GM18907 (cell line): ENCODE results near the gene ZFC3H1.
"Not testable (repeated sequence)": the region's sequence is repeated elsewhere in the genome, so short reads cannot be mapped to it uniquely, and the experiment has no call there.

Experiments
- ATAC-seq: cut with Tn5 transposase; IDR thresholded peaks from one replicate; pipeline ENCODE4 v1.9.1; 2021; ENCODE audit warnings: mild to moderate bottlenecking, moderate library complexity; ENCODE audit not compliant: unreplicated experiment

Gene ZFC3H1, protein sequence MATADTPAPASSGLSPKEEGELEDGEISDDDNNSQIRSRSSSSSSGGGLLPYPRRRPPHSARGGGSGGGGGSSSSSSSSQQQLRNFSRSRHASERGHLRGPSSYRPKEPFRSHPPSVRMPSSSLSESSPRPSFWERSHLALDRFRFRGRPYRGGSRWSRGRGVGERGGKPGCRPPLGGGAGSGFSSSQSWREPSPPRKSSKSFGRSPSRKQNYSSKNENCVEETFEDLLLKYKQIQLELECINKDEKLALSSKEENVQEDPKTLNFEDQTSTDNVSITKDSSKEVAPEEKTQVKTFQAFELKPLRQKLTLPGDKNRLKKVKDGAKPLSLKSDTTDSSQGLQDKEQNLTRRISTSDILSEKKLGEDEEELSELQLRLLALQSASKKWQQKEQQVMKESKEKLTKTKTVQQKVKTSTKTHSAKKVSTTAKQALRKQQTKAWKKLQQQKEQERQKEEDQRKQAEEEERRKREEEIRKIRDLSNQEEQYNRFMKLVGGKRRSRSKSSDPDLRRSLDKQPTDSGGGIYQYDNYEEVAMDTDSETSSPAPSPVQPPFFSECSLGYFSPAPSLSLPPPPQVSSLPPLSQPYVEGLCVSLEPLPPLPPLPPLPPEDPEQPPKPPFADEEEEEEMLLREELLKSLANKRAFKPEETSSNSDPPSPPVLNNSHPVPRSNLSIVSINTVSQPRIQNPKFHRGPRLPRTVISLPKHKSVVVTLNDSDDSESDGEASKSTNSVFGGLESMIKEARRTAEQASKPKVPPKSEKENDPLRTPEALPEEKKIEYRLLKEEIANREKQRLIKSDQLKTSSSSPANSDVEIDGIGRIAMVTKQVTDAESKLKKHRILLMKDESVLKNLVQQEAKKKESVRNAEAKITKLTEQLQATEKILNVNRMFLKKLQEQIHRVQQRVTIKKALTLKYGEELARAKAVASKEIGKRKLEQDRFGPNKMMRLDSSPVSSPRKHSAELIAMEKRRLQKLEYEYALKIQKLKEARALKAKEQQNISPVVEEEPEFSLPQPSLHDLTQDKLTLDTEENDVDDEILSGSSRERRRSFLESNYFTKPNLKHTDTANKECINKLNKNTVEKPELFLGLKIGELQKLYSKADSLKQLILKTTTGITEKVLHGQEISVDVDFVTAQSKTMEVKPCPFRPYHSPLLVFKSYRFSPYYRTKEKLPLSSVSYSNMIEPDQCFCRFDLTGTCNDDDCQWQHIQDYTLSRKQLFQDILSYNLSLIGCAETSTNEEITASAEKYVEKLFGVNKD (N-terminal part only)

DNA sequence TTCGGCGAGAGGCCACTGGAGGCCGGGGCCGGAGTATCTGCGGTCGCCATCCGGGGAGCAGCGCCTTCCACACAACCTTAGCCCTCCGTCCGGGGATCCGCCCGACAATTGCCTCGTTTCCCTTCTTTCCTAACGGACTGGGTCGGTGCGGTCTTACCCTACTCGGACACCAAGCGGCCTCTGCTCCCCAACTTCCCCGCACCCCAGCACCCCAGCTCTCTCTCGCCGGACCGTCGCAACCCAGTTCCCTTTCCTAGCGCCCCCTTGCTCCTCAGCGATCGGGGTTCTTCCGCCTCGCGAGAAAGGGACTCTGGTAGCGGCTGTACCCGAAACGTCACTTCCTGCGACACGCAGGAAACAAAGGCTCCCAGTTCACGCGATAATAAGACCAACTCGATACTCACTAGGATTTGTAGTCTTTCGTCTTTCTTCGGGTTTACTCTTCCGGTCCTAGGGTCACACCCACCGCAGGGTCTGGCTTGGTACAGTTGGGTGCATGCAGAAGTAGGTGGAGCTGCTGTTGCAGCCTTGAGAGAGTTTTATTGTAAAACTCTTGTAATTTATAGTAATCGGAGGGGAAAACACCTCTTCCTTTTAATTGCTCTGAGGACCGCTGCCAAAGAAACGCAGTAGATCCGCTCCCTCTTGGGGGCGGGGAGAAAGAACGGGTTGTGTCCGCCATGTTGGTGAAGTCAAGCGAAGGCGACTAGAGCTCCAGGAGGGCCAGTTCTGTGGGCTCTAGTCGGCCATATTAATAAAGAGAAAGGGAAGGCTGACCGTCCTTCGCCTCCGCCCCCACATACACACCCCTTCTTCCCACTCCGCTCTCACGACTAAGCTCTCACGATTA is at the start of gene ZFC3H1, which contains the start of gene THAP2:
Gene ZFC3H1 (minus strand): TSS at position 288 of the 850 bp plus-strand sequence. CDS start 238 bp downstream, at position 50.
Gene THAP2 (plus strand): TSS at position 741 of the 850 bp plus-strand sequence. CDS start 209 bp downstream, outside the sequence.
- ATAC-seq: peak; percentile 96

DNA sequence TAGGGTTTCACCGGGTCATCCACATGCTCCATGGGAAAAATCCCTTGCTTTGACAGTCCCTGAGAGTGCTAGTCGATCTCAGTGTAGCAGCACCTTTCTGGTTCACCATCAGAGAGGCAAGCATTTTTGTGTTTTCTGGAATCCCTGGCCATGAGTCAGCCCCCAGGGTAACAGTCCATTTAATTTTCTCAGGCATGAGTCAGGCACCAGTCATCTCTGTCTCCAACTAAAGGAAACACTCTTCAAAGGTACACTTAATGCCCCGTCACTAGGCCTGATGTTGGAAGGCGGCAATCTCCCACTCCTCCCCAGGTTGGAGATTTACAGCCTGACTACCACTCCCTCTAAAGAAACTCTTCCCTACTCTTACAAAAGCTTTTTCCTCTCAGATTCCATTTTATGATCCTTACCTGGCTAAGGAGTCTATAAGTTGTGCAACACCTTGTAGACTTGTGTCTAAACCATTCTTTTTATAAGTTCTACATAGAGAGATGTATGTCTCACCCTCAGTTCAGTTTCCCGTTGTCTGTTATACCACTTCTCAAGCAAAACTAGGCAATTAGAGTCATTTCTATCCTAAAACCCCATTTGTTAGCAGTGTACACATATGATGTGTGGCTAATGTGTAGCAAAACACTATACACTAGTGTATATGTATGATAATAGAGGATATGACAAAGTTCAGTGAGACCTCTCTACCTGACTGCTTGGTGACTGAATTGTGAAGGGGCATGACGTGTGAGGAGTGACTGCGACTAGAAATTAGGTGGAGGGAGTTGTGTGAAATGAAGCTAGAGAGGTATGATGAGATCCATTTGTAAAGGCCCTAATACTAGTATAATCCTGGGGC is 46.9 kb upstream of the ZFC3H1 start:
- ATAC-seq: no peak

DNA sequence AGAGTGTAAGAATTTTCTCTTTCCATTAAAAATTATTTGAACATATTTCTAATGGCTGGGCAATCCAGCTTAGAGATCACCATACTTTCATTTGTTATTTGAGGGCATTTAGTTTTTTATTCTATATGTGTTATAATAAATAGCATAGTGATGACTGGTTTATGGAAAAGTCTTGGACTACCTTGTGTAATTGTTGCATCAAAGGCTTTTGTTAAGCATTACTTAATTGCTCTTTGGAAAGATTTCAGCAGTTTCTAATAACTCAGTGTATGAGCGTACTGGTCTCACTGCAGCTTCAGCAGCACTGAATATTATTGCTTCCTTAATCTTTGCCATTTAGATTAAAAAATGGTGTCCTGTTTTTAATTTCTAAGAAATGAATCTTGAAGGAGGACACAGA is 45.0 kb upstream of the ZFC3H1 start:
- ATAC-seq: no peak

DNA sequence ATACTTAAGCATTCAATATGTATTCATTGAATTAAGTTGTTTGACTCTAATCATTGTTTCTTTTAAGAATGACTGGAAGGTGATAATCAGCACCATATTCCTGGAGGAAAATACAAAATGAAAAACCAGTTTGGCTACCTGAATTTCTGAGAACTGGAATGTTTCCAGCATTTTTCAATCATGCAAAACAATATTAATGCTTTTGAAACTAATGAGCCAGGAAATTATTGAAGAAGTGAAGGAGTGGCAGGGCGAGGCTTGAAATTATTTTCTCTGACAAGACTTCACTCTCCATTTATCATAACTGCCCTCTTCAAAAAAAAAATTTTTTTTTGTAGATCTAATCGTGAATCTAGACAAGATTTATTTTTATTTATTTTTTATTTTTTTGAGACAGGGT is 41.3 kb upstream of the ZFC3H1 start:
- no peak for ATAC-seq

DNA sequence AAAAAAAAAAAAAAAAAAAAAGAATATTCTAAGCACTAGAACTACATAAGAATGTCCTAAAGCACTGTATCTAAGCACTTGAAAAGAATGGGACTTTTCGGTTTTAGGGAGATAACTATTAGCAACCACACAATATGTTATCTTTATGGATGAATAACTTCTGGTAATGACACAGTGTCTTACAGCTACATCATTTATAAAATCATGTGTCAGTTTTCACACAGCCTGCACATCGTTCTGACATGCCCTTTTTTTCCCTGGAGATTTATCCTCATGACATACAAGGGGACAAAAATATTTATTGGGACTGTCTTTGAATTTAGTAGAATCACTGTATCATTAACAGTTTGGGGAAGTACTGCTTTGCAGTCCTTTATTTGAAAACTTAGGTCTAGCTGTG is 39.6 kb upstream of the ZFC3H1 start:
- no peak for ATAC-seq

DNA sequence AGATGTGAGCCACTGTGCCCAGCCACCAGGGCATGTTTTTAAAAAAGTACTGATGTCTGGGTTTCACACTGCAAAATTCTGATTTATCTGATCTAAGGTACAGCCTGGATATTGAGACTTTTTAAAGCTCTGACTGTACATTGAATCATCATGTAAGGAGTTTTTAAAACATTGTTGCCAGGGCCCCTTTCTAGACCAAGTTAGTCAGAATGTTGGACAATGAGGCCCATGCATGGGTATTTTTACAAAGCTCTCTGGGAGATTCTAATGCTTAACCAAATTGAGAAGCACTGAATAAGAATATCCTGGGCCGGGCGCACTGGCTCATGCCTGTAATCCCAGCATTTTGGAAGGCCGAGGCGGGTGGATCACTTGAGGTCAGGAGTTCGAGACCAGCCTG is 38.9 kb upstream of the ZFC3H1 start:
- ATAC-seq: no peak

DNA sequence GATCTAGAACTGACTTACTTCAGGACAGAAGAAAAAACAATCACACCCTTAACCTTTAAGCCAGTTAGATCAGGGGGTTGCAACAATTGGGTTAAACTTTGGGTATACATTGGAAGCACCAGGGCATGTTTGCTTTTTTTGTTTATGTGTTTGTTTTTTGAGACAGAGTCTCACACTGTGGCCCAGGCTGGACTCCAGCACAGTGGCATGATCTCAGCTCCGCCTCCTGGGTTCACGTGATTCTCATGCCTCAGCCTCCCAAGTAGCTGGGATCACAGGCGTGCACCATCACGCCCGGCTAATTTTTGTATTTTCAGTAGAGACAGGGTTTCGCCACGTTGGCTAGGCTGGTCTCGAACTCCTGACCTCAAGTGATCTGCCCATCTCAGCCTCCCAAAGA is 38.5 kb upstream of the ZFC3H1 start:
- ATAC-seq: not testable (repeated sequence)

DNA sequence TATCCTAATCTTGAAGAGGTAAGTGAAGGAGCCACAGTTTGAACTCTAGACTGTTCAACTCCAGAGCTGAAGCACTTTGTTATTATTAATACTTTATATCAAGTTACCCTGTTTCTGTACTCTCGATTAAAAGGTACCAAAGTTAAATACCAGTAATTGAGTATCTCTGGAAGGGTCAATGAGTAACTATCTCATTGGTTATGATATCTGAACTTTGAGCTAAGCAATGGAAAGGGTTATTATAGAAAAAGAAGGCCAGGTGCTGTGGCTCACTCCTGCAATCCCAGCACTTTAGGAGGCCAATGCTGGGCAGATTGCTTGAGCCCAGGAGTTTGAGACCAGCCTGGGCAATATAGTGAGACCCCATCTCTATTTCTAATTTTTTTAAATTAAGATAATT is 32.1 kb upstream of the ZFC3H1 start:
- no peak for ATAC-seq

DNA sequence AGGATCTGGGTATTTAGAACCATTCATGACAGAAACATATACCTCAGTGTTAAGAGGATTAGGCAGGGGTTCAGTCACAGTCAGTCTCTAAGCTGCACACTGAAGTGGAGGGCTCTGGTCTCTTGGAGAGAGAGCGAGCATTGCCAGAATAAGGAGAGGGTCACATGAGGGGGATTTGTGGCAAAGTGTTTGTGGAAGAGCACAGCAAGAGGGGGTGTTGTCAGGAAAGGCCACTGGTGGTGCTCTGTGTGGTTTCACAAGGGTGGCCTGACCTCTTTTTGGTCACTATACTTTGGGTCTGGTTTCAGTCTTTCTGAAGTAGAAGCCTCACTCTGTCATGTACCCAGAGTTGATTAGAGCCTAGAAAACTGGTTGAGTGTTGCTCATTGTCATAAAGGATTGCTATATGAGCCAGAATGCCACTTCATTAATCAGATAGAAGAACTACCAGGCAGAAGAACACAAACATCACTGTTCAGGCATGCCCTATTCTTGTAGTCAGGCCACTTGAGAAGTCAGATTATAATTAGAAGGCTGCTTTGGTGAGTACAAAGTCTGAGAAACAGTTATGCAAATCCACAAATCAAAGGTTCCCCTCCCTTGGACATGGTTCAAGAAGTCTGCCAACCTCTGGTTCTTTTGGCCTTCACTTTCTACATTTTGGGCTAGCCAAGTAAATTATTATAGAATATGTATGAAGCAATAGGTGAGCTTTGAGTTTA is 30.6 kb upstream of the ZFC3H1 start:
- peak; percentile 91 for ATAC-seq

DNA sequence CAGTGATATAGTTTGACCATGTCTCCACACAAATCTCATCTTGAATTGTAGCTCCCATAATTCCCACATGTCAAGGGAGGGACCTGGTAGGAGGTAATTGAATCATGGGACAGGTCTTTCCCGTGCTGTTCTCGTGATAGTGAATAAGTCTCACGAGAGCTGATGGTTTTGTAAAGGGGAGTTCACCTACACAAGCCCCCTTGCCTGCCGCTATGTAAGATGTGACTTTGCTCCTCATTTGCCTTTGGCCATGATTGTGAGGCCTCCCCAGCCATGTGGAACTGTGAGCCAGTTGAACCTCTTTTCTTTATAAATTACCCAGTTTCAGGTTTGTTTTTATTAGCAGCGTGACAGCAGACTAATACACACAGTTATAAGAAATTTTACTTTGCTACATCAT is 30.0 kb upstream of the ZFC3H1 start:
- peak; percentile 16 for ATAC-seq

DNA sequence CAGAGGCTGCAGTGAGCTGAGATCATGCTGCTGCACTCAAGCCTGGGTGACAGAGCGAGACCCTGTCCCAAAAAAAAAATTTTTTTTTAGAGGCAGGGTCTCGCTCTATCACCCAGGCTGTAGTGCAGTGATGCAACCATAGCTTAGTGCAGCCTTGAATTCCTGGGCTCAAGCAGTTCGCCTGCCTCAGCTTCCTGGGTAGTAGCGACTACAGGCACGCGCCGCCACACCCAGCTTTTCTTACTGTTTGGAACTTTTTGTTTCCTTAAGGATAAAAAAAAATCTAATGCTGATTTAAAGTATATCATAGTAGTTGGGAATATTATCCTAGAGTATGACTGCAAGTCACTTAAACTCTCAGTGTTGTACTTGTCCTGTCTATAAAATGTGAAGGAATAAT is 29.5 kb upstream of the ZFC3H1 start:
- no peak for ATAC-seq

DNA sequence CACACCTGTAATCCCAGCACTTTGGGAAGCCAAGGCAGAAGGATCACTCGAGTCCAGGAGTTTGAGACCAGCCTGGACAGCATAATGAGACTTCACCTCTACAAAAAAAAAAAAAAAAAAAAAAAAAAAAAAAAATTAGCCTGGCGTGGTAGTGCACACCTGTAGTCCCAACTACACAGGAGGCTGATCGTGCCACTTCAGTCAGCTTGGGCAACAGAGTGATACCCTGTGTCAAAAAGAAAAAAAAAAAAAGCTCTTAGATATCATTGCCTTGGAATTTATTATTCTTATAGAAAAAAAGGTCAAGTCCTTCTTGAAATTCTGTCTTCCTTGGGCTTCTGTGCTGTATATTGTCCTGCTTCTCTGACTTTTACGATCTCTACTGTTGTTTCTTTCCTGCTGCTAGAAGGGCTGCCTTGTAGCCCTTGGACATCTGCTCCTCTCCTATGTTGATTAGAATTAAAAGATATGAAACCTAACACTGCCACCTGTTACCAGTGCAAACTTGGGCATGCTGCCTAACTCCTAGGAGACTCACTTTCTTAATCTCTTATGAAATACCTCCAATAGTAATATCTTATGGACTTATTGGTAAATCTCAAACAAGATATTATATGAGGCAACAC is 28.0 kb upstream of the ZFC3H1 start:
- ATAC-seq: no peak

DNA sequence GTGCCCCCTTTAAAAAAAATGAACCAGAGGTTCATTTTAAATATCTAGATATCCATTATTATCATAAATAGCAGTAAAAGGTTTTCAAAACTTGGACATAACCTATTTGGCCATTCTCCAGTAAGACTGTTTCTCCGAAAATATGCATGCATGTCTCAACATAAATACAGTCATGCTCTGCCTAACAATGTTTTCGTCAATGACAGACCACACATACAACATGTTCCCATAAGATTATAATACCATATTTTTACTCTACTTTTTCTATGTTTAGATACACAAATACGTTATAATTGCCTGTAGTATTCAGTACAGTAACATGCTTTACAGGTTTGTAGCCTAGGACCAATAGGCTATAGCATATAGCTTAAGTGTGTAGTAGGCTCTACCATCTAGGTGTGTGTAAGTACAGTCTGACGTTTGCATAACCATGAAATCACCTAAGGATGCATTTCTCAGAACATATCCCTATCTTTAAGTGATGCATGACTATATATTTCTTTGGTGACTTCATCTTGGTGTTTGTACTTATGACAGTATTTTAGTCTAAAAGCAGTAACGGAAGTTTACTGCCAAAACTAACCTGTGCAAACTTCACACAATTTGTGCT is 25.4 kb upstream of the ZFC3H1 start:
- no peak for ATAC-seq

DNA sequence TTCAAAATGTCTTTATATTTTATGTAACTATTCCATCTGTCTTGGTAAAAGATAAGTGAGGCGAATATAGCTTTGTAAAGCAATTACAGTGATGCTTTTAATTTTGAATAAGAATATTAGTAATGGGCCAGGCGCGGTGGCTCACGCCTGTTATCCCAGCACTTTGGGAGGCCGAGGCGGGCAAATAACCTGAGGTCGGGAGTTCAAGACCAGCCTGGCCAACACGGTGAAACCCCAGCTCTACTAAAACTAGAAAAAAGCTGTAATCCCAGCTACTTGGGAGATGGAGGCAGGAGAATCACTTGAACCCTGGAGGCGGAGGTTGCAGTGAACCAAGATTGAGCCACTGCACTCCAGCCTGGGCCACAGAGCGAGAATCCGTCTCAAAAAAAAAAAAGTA is 23.5 kb upstream of the ZFC3H1 start:
- not testable (repeated sequence) for ATAC-seq

DNA sequence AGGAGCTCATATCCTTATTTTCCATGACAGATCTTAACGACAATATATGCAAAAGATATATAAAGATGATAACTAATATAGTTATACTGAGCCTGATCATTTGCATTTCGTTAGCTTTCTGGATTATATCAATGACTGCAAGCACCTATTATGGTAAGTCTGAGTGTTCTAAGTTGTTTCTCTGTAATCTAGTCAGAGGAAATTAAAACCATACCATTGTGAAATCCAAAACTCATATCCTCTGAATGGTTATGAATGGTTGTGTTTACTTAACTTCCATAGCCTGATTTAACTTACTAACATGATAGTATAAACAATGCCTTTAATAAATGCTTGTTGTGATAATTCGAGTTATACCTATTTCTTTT is 23.0 kb upstream of the ZFC3H1 start:
- ATAC-seq: no peak

DNA sequence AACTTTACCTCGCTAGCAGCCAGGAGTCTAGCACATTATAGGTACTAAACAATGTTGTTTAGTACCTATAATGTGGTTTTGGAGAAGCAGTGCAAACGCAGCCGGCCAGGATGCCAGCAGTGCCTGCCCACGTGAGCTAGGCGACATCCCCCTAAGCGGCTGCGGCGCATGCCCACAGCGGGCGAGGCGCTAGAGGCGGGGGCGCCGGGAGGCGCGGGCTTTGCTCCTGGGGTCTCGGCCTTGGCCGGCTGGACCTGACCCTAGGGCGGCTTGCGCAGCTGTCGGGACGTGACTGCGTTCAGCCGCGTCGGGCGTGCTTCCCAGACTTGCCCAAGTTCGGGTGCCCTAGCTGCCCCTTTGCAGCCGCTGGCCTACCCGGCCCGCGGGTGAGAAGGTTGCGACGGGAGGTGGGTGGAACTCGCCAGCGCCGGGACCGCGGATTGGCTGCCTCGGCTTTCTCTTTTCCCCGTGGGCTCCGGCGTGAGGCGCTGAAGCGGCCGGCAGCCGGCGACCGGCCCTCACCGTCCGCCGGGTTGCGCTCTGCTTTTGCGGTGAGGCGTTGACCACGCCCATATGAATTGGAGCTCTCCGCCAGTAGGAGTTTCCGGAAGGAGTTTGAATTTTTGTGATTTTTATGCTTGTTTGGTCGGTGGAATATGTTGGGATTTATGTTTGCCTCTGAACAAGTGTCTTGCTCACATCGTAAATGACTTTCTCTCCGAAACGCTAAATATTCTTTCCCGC is 22.4 kb upstream of the ZFC3H1 start, which contains the start of gene TMEM19:
Gene TMEM19 (plus strand): TSS at position 169 of the 744 bp plus-strand sequence. CDS start 599 bp downstream, outside the sequence.
- peak; percentile 94 for ATAC-seq
